Measurements from ENCODE around the gene CYLD. TPM values are rescaled to one million over a fixed set of nuclear protein-coding genes. Genes with fewer than 3 reads are reported as not detected.

Gene CYLD
- total RNA-seq, 2 donors from 2014 or later = 20.0 to 21.2 TPM

DNA sequence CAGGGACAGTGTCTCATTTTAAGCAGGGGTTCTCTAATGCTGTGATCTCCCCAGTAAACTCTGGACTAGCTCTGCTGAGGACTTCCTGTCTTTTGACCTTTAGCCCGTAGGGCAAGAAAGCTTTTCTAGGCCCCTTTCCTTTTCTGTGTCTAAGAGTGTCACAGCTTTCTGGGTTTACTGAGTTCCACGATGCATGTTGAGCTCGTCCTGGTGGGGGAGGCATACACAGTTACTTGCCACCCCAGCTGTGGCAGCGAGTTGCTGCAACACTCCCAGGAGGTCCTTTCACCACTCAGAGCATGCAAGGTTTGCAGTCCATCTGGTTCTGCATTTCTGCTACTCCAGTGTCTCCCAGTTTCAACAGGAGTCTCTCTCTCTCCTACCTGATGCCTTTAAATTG is 24.8 kb upstream of the CYLD start:
- Histone ChIP-seq H3K4me3 (no peak overlapping the region), H3K27me3 (no peaks in the 10 kb centered on the region), H3K27ac (no peak overlapping the region), H3K36me3 (no peaks in the 10 kb centered on the region), H3K4me1 (no peaks in the 10 kb centered on the region), H3K9me3 (no peaks in the 10 kb centered on the region)
- no peak for DNase-seq (ENCODE audit: low spot score)
- TF ChIP-seq, protein P1, sequence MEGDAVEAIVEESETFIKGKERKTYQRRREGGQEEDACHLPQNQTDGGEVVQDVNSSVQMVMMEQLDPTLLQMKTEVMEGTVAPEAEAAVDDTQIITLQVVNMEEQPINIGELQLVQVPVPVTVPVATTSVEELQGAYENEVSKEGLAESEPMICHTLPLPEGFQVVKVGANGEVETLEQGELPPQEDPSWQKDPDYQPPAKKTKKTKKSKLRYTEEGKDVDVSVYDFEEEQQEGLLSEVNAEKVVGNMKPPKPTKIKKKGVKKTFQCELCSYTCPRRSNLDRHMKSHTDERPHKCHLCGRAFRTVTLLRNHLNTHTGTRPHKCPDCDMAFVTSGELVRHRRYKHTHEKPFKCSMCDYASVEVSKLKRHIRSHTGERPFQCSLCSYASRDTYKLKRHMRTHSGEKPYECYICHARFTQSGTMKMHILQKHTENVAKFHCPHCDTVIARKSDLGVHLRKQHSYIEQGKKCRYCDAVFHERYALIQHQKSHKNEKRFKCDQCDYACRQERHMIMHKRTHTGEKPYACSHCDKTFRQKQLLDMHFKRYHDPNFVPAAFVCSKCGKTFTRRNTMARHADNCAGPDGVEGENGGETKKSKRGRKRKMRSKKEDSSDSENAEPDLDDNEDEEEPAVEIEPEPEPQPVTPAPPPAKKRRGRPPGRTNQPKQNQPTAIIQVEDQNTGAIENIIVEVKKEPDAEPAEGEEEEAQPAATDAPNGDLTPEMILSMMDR (IDR thresholded peaks at IDR 0.05) = no peak

GRCh38 chr16:50717494-50717893 is 24.4 kb upstream of the CYLD start:
- TF ChIP-seq, protein P1 (IDR thresholded peaks at IDR 0.05) = no peak
- DNase-seq (ENCODE audit: low spot score) = no peak
- Histone ChIP-seq H3K4me3 (no peak overlapping the region), H3K9me3 (no peaks in the 10 kb centered on the region), H3K27ac (no peak overlapping the region), H3K36me3 (no peaks in the 10 kb centered on the region), H3K4me1 (no peaks in the 10 kb centered on the region), H3K27me3 (no peaks in the 10 kb centered on the region)

GRCh38 chr16:50718061-50718760 is 23.7 kb upstream of the CYLD start:
- no peak overlapping the region for H3K4me3 ChIP-seq
- H3K9me3 ChIP-seq = no peaks in the 10 kb centered on the region
- DNase-seq (ENCODE audit: low spot score) = no peak
- no peaks in the 10 kb centered on the region for H3K27me3 ChIP-seq
- no peaks in the 10 kb centered on the region for H3K4me1 ChIP-seq
- TF ChIP-seq, protein P1 (IDR thresholded peaks at IDR 0.05) = no peak
- no peaks in the 10 kb centered on the region for H3K36me3 ChIP-seq
- no peak overlapping the region for H3K27ac ChIP-seq

- Histone ChIP-seq H3K36me3 (no peaks in the 10 kb centered on the region), H3K4me3 (no peak overlapping the region), H3K4me1 (no peaks in the 10 kb centered on the region), H3K27ac (no peak overlapping the region), H3K9me3 (no peaks in the 10 kb centered on the region), H3K27me3 (no peaks in the 10 kb centered on the region)
- TF ChIP-seq, protein P1 (IDR thresholded peaks at IDR 0.05) = no peak
- DNase-seq (ENCODE audit: low spot score) = no peak
Measured at GRCh38 chr16:50718761-50719400, 23.0 kb upstream of the CYLD start.

GRCh38 chr16:50719401-50720337 is 22.2 kb upstream of the CYLD start:
- Histone ChIP-seq H3K9me3 (no peaks in the 10 kb centered on the region), H3K4me3 (no peak overlapping the region), H3K4me1 (no peaks in the 10 kb centered on the region), H3K27ac (no peak overlapping the region), H3K36me3 (no peaks in the 10 kb centered on the region), H3K27me3 (no peaks in the 10 kb centered on the region)
- TF ChIP-seq, protein P1 (IDR thresholded peaks at IDR 0.05) = no peak
- no peak for DNase-seq (ENCODE audit: low spot score)

Data from right atrium auricular region (tissue), 2 donors.